HepG2 (cell line): ENCODE data around the gene TTLL1. TPM values are rescaled to one million over a fixed set of nuclear protein-coding genes. Genes with fewer than 3 reads are reported as not detected.

ENCODE experiments used
- ELF1 ChIP-seq: sonication (generic); formaldehyde crosslinking; IDR thresholded peaks from 2 replicates; pipeline ENCODE4 v1.4.0; 2020; ENCODE audit warnings: missing genetic modification reagents
- GLI4 ChIP-seq: sonication (generic); formaldehyde crosslinking; IDR thresholded peaks from 2 replicates; pipeline ENCODE4 v1.5.1; 2020; ENCODE audit warnings: missing genetic modification reagents, mild to moderate bottlenecking, moderate library complexity, borderline replicate concordance
- HMGXB4 ChIP-seq, 2 experiments: sonication (generic) in 1 of 2; formaldehyde crosslinking in 1 of 2; IDR thresholded peaks; 2 replicates each; pipeline versions ENCODE4 v1.4.0 to v1.6.1; 2018 to 2020; ENCODE audit warnings: missing genetic modification reagents in 2 of 2, borderline replicate concordance in 1 of 2, low read depth in 1 of 2, mild to moderate bottlenecking in 1 of 2, missing biosample characterization in 1 of 2
- HOMEZ ChIP-seq: IDR thresholded peaks from 2 replicates; pipeline ENCODE4 v1.6.1; 2016; ENCODE audit warnings: low read depth
- KDM5A ChIP-seq: fragments of 200-600 bp; sonication (generic); IDR thresholded peaks from 2 replicates; pipeline ENCODE4 v1.7.0; 2018; ENCODE audit warnings: antibody characterized with exemption, mild to moderate bottlenecking, low read length, borderline replicate concordance
- PAX8 ChIP-seq: sonication (generic); formaldehyde crosslinking; IDR thresholded peaks from 2 replicates; pipeline ENCODE4 v1.8.0; 2022; ENCODE audit warnings: mild to moderate bottlenecking, missing genetic modification reagents, borderline replicate concordance
- RFXAP ChIP-seq: sonication (generic); formaldehyde crosslinking; IDR thresholded peaks from 2 replicates; pipeline ENCODE4 v1.4.0; 2020; ENCODE audit warnings: missing genetic modification reagents, borderline replicate concordance
- TFDP1 ChIP-seq: IDR thresholded peaks from 2 replicates; pipeline ENCODE4 v1.6.1; 2016; ENCODE audit warnings: missing compliant biosample characterization, missing genetic modification reagents, borderline replicate concordance
- ZBED4 ChIP-seq: sonication (generic); formaldehyde crosslinking; IDR thresholded peaks from 2 replicates; pipeline ENCODE4 v1.4.0; 2020; ENCODE audit warnings: missing genetic modification reagents, borderline replicate concordance
- ZFP1 ChIP-seq: IDR thresholded peaks from 2 replicates; pipeline ENCODE4 v1.6.1; 2016
- ZNF143 ChIP-seq: sonication (generic); formaldehyde crosslinking; IDR thresholded peaks from 2 replicates; pipeline ENCODE4 v1.4.0; 2020; ENCODE audit warnings: missing genetic modification reagents
- ZNF251 ChIP-seq: sonication (generic); formaldehyde crosslinking; IDR thresholded peaks from 2 replicates; pipeline ENCODE4 v1.9.0; 2021; ENCODE audit warnings: mild to moderate bottlenecking, missing genetic modification reagents
- ZNF3 ChIP-seq: IDR thresholded peaks from 2 replicates; pipeline ENCODE4 v1.7.0; 2017; ENCODE audit warnings: inconsistent platforms
- ZNF329 ChIP-seq: sonication (generic); formaldehyde crosslinking; IDR thresholded peaks from 2 replicates; pipeline ENCODE4 v1.9.0; 2021; ENCODE audit warnings: low read depth, mild to moderate bottlenecking, missing genetic modification reagents
- ZNF713 ChIP-seq: sonication (generic); formaldehyde crosslinking; IDR thresholded peaks from 2 replicates; pipeline ENCODE4 v1.4.0; 2020; ENCODE audit warnings: mild to moderate bottlenecking, missing genetic modification reagents
- polyA plus RNA-seq, 8 experiments: library from polyadenylated mRNA; depleted of rRNA in 3 of 8; stranded (reverse) in 7 of 8; unstranded in 1 of 8; fragments of >200 nt; fragmentation: Illumina TruSeq in 4 of 8; extraction: Trizol in 4 of 8; gene quantifications; 2 replicates each; pipeline versions ENCODE4 v1.2.1 to v1.2.3, GENCODE V29; 2011 to 2016; ENCODE audit warnings: low read depth in 4 of 8, missing spikeins in 1 of 8, mixed read lengths in 1 of 8; ENCODE audit not compliant: insufficient read depth in 1 of 8
- total RNA-seq, 5 experiments: library from RNA; depleted of rRNA; stranded (reverse); fragments of >200 nt; fragmentation: Illumina TruSeq; extraction: Trizol; gene quantifications; 2 replicates each; pipeline ENCODE4 v1.2.3, GENCODE V29; 2016; ENCODE audit warnings: low read depth in 1 of 5

Gene TTLL1
- total and polyA plus RNA-seq, 2 of the 13 experiments (the other 11 are each of a cell fraction or from before 2014, with no cell fraction given) = 1.6 to 5.3 TPM

GRCh38 chr22:43088984-43089717 lies at the start of gene TTLL1 (continued):
- peak; percentile 89; the same call in 1 of the 2 replicates for TF ChIP-seq GLI4 (CRISPR knock-in tag)
- TF ChIP-seq ZNF713 (CRISPR knock-in tag) = no peak
- TF ChIP-seq HMGXB4 (CRISPR knock-in tag; IDR thresholded peaks at IDR 0.05; ENCODE audit: borderline replicate concordance in 1 of 2, low read depth in 1 of 2) = peak in 1 of 2 experiments; percentile 69; a peak in 2 of 4 replicates
- no peak for TF ChIP-seq ZNF251
- TF ChIP-seq RFXAP (CRISPR knock-in tag) = peak; percentile 65; the same call in 1 of the 2 replicates
- no peak for TF ChIP-seq PAX8
- peak; percentile 27; the same call in 1 of the 2 replicates for TF ChIP-seq ZNF143 (CRISPR knock-in tag)
- 0 out of 2 replicates have a peak, but pooled peaks have one; percentile 57 for TF ChIP-seq ZNF329 (CRISPR knock-in tag)
- TF ChIP-seq TFDP1 (CRISPR knock-in tag) = peak; percentile 60; the same call in 1 of the 2 replicates
- TF ChIP-seq HOMEZ = 0 out of 2 replicates have a peak, but pooled peaks have one; percentile 16
- 0 out of 2 replicates have a peak, but pooled peaks have one; percentile 5 for TF ChIP-seq KDM5A
- peak; percentile 76 for TF ChIP-seq ELF1 (CRISPR knock-in tag)
- no peak; the same call in 1 of the 2 replicates for TF ChIP-seq ZBED4 (CRISPR knock-in tag)
- TF ChIP-seq ZFP1 = no peak
- no peak for TF ChIP-seq ZNF3 (CRISPR knock-in tag)
